ENCODE results near the gene CCP110. TPM values are rescaled to one million over a fixed set of nuclear protein-coding genes. Genes with fewer than 3 reads are reported as not detected.

CCP110 gene
- total RNA-seq, 1 donor from 2014 or later, result 36.9 TPM

DNA sequence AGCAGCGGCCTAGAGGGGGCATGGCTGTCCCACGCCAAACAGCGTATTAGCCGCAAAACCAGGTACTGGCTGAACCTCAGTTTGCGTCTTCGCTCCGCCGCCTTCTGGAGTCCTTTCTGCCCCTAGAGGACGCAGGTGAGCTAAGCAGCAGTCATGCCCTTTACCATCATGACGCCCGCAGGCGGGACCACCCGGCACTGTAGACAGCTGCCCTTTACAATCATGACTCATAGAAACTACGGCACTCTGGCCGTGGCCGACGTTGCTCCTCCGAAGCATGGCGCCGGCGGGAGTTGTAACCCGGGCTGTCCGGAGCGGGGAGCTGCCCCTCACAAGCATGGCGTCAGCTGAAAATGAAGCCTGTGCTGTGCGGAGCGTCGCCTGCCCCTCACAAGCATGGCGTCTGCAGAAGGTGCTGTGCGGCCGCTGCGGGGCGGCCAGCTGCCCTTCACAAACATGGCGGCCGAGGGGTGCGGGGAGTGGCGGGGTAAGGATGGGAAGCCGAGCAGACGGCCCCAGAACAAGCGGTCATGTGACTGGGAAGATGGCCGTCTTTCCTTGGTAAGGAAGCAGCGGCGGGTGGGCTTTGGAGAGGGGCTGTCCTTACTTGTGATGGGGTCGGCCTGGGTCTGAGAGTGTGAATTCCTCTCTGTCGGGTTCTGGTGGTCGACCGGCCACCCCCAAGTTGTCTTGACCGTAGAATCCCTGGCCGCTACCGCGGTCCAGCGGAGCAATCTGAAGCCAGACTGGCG lies 31.6 kb downstream of the CCP110 start, which contains the start of gene VPS35L:
VPS35L (plus strand) TSS at position 518 of the 752 bp plus-strand sequence; CDS start at position 545, 27 bp downstream.
- peak; percentile 99 for DNase-seq

DNA sequence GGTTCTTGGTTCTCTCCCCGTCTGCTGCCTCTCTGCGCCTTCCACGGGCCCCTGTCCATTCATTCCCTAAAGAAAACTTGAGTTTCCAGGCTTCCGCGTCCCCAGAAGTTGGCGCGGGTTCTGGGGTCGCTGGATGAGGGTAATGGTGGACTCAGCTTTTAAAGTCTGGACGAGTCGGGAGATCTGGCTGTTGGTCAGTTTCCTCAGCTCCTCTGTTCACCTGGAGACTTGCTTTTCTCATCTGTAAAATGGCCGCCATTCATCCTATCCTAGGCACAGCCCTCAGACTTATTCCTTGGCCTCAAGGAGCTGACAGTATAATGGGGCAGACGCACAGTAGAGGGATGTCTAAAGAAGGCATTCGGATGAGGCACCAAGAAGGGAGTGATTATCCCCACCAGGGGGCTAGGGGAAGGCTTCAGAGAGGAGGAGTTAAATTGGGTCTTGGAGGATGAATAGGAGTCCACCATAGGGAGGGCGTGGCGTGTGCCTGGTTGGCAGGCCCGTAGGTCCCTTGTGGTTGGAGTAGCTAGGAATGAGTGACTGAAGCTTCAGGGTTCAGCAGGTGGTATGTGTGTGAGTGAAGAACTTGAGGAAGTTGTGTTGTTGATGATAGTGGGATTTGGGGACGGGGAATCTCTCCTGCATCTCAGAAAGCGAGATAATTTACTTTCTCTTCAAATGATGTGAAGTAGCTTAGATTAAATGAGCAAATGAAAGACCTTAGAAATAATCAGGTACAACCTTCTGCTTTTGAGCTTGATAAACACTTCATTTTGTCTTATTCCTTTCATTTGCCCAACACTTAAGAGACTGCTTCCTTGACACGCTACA lies 32.4 kb downstream of the CCP110 start:
- no peak for DNase-seq

DNA sequence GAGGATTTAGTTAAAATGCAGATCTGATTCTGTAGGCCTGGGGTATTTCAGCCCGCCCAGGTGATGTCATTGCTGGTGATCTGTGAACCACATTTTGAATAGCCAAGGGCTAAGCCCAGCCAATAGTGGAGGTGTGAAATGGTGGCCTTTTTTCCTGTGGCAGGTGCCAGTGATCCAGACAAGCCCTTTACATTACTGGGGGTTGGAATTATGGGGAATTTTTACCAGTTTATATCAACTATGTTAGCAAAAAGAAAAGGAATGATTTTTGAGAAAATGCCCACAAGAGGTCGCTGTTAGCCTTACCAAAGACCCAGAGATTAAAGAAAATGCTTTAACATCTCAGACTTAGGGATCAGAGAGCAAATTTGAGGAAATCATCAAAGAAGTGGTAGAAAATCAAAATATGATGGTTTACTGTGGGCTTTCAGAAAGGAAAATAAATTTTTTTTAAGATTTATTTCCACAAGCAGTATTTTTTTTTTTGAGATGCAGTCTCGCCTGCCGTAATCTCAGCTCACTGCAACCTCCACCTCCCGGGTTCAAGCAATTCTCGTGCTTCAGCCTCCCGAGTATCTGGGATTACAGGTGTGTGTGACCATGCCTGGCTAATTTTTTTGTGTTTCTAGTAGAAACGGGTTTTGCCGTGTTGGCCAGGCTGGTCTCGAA lies 35.6 kb downstream of the CCP110 start:
- peak; percentile 83 for DNase-seq

DNA sequence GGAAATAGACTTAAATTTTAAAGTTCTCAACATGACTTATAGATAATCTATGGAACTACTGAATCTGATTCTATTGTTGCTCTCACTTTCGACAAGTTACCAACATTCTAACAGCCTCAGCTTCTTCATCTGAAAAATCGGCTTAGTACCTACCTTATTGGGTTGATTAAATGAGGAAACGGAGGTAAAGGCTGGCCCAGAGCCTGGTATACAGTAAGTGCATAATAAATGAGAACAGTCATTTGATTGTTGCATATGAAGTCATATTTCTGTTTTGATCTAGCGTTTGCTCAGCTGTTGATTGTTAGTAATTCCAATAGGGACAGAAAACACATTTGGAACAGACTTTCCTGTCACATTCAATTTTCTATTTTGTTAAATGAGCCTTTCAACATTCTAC lies 36.3 kb downstream of the CCP110 start:
- no peak for DNase-seq

DNA sequence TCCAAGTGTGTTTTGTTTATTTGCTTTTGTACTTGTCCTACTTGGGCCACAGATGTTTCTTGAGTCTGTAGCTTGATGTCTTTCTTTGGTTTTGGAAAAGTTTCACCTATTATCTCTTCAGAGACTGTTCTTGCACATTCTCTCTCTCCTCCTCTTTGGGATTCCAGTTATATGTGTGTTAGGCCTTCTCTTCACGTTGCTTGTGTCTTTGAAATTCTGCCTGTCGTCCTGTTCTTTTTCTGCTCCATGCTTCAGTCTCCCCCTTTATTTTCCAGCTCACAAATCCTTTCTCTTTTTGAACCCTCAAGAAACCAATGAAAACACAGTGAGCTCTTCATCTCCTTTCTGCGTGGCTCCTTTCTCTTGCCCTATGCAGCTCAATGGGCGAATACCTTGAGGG lies 39.6 kb downstream of the CCP110 start:
- DNase-seq, result no peak

DNA sequence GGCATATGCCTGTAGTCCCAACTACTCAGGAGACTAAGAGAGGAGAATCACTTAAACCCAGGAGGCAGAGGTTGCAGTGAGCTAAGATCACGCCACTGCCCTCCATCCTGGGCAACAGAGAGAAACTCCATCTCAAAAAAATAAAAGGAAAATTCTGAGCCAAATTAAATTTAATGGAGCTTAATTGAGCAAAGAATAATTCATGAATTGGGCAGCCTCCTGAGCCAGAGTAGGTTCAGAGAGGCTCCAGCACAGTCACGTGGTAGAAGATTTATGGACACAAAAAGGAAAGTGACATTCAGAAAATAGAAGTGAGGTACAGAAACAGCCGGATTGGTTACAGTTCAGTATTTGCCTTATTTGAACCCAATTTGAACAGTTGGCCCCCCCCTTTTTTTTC lies 42.6 kb downstream of the CCP110 start:
- DNase-seq, result no peak

DNA sequence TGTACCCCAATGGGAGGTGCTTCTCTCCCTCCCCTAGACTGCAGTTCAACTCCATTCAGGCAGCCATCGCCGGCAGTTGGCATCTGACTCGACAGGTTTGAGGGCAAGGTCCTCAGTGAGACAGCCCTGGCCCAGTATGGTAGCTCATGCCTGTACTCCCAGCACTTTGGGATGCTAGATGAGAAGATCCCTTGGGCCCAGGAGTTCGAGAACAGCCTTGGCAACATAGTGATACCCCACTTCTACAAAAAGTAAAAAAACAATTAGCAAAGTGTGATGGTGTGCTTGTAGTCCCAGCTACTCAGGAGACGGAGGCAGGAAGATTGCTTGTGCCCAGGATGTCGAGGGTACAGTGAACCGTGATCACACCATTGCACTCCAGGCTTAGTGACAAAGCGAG lies 43.8 kb downstream of the CCP110 start:
- DNase-seq, result no peak

DNA sequence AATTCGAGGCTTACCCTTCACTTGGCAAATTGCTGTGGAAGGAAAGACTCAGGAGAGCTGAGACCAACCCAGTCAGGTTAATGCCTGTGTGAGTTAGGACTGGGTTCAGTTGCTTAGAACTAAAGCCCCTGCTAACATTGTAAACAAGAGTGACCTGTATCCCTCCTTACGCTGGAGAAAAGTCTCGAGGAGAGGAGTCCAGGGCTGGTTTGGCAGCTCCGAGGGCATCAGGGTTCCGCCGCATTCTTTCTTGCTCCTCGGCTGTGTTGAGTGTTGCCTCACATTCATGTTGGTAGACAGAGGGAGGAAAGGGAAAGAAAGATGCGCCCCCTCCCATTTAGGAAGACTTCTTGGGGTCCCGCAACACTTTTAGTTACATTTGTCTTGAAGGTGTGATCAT lies 50.3 kb downstream of the CCP110 start:
- DNase-seq, result no peak

DNA sequence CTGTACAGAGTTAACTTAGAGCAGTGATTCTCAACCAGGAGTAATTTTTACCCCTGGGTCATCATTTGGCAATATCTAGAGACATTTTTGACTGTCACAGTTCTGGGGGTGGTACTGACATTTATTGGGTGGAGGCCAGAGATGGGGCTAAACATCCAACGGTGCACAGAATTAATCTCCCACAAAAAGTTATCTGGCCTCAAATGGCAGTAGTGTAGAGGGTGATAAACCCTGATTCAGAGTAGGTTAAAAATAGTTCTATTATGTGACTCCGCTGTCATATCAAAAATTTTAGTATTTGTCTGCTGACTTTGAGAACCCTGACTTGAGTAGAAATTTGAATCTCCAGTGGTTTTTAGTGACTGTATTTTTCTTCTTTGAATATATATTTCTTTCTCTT lies 50.9 kb downstream of the CCP110 start:
- no peak for DNase-seq

DNA sequence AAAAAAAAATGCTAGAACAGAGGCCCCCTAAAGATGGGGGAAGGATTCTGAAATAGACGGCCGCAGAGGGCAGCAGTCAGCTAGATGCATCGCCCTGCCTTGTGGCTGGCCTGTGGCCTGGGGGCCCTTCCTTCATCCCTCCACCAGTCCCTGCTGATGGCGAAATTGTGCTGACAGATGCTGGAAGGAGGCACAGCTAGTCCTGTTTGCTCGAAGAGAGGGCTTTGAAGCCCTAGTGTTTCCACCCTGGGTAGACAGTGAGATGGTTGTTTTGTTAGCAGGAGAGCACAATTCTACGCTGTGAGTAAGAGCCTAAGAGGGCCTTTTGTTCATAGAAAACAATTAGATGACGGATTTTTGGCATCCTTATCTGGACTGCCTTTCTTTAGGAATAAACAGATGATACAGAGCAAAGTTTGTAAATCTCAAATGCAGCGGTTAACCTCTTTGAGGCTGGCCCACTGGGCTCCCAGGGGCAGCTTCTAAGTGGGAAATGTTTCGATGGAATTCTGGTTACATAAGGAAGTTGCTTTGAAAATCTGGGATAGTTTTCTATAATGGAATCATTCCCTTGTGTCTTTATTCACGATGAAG lies 54.7 kb downstream of the CCP110 start:
- DNase-seq, result peak; percentile 82

DNA sequence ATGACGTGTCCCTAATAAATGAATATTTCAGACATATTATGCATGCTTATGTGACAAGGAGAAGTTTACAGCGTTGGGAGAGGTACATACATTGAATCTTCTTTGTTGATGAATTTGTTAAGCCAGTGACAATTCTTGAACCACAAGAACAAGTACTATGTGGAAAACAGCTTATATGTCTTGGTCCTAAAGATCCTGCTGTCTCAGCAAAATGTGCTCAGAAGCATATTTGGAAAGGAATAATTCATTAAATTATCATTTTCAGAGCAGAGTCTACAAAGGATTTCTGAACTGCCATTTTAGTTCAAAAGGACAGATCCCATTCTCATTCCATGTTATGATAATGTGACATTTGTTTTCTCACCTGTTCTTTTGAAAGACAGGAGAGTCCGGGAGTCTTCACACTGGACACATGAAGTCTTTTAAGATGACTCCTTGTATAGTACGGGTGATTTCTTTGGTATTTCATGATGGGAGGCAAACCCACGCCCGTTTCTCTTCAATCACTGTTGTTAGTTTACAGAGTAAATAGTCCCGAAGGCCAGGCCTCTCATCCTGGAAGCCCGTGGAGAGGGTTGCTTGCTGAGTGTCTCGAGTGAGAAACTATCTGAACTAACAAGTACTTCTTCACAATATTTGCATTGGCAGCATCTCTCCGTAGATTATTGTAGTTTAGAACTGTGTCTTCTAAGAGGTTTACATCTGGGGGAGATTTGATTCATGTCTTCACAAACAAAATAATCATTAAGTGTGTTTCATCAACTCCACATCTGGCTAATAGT lies 58.5 kb downstream of the CCP110 start:
- DNase-seq, result no peak

DNA sequence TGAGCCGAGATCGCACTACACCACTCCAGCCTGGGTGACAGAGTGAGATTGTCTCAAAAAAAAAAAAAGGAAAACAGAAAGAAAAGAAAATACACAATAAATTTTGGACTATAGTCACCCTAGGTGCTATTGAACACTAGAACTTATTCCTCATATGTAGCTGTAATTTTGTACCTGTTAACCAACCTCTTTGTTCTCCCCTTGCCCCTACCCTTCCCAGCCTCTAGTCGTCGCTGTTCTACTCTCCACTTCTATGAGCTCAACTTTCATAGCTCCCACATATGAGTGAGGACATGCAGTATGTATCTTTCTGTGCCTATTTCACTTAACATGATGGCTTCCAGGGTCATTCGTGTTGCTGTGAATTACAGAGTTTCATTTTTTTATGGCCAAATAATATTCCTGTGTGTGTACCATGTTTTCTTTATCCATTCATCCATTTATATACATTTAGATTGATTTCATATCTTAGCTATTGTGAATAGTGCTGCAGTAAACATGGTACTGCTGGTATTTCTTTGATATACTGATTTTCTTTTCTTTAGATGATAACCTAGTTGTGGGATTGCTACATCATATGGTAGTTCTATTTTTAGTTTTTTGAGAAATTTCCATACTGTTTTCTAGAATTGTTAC lies 60.0 kb downstream of the CCP110 start:
- peak; percentile 67 for DNase-seq

DNA sequence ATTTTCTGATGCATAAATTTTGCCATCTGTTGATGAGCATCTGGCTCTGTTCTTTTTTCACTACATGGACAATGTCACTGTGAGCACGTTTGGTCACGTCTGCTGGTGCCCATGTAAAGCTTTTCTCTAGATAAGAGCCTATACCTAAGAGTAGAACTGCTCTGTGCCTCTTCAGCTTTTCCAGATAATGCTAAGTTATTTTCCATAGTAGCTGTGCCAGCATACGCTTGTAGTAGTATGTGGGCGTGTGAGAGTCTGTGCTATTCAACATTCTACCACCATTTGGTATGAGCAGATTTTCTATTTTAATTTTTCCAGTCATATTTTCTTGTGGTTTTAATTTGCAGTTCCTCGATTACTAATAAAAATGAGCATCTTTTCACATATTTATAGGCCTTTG lies 64.9 kb downstream of the CCP110 start:
- no peak for DNase-seq

DNA sequence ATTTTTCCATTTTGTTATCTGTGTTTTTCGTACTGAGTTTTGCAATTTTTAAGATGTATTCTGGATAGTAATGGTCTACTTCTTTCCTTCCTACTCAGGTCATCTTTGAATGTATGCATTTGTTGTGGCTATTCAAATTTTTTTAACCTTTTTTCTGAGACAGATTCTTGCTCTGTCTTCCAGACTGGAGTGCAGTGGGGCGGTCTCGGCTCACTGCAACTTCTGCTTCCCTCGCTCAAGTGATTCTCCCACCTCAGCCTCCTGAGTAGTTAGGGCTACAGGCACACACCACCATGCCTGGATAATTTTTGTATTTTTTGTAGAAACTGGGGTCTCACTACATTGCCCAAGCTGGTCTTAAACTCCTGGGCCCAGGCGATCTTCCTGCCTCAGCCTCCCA lies 65.4 kb downstream of the CCP110 start:
- no peak for DNase-seq

DNA sequence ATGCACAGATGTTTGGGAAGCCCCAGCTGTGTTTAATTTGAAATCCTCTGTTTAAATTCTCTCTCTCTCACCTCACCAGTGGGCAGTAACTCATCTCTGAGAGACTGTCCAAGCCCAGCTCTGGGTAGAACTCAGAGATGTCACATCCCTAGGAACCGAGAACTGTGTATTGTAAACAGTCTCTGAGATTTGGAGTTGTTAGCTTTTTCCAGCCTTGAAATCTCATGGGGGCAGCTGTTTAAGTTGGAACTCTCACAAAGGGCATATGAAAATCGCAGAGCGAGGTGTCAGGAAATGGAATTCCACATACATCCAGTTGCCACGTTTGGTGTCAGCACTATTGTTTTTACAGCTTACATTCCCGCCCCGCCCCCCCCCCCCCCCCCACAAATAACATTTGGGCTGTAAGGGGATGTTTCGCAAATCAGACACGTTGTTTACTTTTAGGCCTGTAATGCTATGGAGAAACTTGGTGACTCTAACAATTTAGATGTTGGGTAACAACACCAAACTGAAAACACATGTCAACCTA lies 66.1 kb downstream of the CCP110 start:
- DNase-seq, result peak; percentile 82

DNA sequence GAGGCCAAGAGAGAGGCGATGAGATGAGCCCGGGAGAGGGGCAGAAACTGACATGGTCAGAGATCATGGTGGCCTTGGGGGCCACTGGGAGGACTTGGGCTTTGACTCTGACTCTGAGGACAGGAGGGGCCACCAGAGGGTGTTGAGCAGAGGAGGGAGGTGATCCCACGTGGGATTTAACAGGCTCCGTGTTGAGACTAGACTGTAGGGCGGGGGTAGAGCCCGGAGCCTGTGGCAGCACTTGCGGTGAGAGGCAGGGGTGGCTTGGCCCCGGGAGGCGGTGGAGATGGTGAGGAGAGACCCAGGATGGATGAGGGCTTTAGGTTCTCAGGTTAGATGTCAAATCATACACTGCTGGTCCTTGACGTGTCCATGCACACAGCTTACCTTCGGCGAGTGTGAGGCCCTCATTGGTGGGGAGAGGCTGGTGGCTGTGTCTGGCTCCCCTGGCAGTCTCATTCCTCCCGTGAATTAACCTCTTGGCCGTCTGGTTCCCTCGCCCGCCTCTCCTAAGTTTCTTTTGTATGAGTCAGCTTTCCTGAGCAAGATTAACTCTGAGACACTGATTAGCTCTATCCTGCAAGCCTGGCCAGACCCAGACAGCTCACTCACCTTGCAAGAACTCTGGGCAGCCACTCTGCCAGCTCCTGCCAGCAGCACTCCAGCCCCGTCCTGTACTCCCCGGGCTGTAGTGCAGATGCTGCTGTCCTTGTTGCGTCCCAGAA lies 71.5 kb downstream of the CCP110 start:
- DNase-seq, result no peak

DNA sequence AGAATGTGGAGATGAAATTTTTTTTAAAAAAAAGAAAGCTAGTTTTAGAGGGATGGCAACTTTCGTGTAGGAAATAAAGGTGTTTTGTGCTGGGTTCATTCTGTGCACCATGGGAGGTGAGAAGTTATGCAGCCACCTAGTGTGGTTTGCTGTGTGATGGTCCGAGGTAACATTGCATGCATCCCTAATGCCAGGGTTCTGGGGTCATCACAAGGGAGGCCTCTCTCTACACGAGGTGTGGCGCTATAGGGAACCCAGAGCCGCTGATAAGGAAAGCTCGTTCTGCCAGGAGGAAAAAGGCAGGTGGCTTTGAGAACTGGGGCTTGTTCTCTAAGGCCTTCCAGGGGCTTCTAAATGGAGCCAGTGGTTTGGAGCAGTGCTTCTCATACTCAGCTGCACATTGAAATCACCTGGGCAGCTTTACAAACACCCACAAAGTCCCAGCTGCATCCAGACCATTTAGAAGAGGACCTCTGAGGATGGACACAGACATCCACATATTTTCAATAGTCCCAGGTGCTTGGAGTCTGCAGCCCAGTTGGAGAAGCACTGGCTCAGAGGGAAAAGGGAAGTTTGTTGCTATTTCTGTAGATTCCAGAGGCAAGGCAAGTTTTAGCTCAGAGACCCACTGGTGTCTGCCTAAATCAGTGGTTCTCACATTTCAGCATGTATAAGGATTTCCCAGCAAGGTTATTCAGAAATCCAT lies 75.2 kb downstream of the CCP110 start:
- DNase-seq, result no peak

DNA sequence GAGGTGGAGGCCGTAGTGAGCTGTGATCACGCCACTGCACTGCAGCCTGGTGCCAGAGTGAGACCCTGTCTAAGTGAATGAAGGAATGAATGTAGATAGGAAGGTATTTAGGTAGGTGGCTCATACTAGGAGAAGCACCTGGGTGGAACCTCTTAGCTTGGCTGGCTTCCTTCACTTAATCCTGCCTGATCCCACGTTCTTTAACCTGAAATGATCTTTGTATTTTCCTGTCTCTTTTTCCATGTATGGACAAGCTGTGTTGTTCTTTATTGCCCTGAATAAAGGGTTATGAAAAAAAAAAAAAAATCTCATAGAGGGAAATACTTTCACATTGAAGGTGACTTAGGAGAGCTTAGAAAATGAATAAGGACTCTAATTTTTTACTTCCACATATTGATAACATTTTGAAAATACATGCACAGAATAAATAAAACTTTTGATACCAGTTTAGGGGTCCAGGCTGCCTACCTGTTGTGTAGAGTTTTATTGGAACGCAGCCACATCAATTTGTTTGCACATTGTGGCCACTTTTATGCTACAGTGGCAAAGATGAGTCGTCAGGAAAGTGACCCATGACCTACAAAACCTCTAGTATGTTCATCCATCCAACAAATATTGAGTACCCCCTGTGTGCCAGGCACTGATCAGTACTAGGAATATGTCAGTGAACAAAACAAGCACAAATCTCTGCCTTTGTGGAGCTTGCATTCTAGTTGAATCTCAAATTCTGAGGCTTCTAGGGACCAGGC lies 76.4 kb downstream of the CCP110 start:
- no peak for DNase-seq
